H9 (cell line): Measurements from ENCODE around the gene GLCE. TPM values are rescaled to one million over a fixed set of nuclear protein-coding genes. Genes with fewer than 3 reads are reported as not detected.

Experiments
- DNase-seq: peaks from one replicate; pipeline ENCODE4 v3.0.0-alpha.2; 2017
- H2AFZ ChIP-seq: one replicate; pipeline ENCODE4 v1.6.1; 2013; ENCODE audit warnings: mild to moderate bottlenecking, low read length, control low read depth, moderate library complexity
- H2AK5ac ChIP-seq: 2 replicates; pipeline ENCODE4 v1.6.1; 2013; ENCODE audit warnings: low read length, control low read depth, mixed read lengths; ENCODE audit not compliant: insufficient read length
- H2BK120ac ChIP-seq: one replicate; pipeline ENCODE4 v1.6.1; 2013; ENCODE audit warnings: low read depth, mild to moderate bottlenecking, low read length, control low read depth, inconsistent platforms; ENCODE audit not compliant: poor library complexity, severe bottlenecking
- H2BK12ac ChIP-seq: 2 replicates; pipeline ENCODE4 v1.6.1; 2013; ENCODE audit warnings: low read length, control low read depth, mixed read lengths, low read depth; ENCODE audit not compliant: insufficient read length
- H2BK15ac ChIP-seq: 2 replicates; pipeline ENCODE4 v1.6.1; 2013; ENCODE audit warnings: low read depth, low read length, control low read depth
- H2BK20ac ChIP-seq: one replicate; pipeline ENCODE4 v1.6.1; 2013; ENCODE audit warnings: low read depth, mild to moderate bottlenecking, low read length, control low read depth, inconsistent platforms; ENCODE audit not compliant: poor library complexity, severe bottlenecking
- H2BK5ac ChIP-seq: 2 replicates; pipeline ENCODE4 v1.6.1; 2013; ENCODE audit warnings: low read length, control low read depth, mixed read lengths; ENCODE audit not compliant: insufficient read length
- H3K14ac ChIP-seq: 2 replicates; pipeline ENCODE4 v1.6.1; 2013; ENCODE audit warnings: low read length, control low read depth; ENCODE audit not compliant: insufficient read depth
- H3K18ac ChIP-seq: 2 replicates; pipeline ENCODE4 v1.6.1; 2013; ENCODE audit warnings: low read depth, mild to moderate bottlenecking, mixed read lengths, low read length, control low read depth; ENCODE audit not compliant: insufficient read length
- H3K23ac ChIP-seq: 2 replicates; pipeline ENCODE4 v1.6.1; 2013; ENCODE audit warnings: low read length, control low read depth, mixed read lengths, low read depth; ENCODE audit not compliant: insufficient read length
- H3K23me2 ChIP-seq: 2 replicates; pipeline ENCODE4 v1.6.1; 2013; ENCODE audit warnings: low read depth, mild to moderate bottlenecking, mixed read lengths, low read length, control low read depth; ENCODE audit not compliant: insufficient read length, poor library complexity, severe bottlenecking
- H3K27ac ChIP-seq: 2 replicates; pipeline ENCODE4 v1.5.1; 2013; ENCODE audit warnings: low read length, control low read depth, mixed read lengths, low read depth; ENCODE audit not compliant: insufficient read length
- H3K27me3 ChIP-seq: 2 replicates; pipeline ENCODE4 v1.6.1; 2013; ENCODE audit warnings: low read length, control low read depth, inconsistent platforms; ENCODE audit not compliant: insufficient read depth
- H3K4ac ChIP-seq: 2 replicates; pipeline ENCODE4 v1.6.1; 2013; ENCODE audit warnings: low read depth, mild to moderate bottlenecking, control low read depth, inconsistent platforms, low read length, moderate library complexity
- H3K4me1 ChIP-seq: 2 replicates; pipeline ENCODE4 v1.6.1; 2013; ENCODE audit warnings: low read length, control low read depth, inconsistent platforms; ENCODE audit not compliant: insufficient read depth
- H3K4me2 ChIP-seq: 2 replicates; pipeline ENCODE4 v1.6.1; 2013; ENCODE audit warnings: low read length, control low read depth, mixed read lengths; ENCODE audit not compliant: insufficient read length, insufficient read depth
- H3K56ac ChIP-seq: 2 replicates; pipeline ENCODE4 v1.6.1; 2013; ENCODE audit warnings: low read depth, mild to moderate bottlenecking, mixed read lengths, low read length, control low read depth; ENCODE audit not compliant: insufficient read length
- H3K79me1 ChIP-seq: 2 replicates; pipeline ENCODE4 v1.6.1; 2013; ENCODE audit warnings: low read depth, mild to moderate bottlenecking, moderate library complexity, low read length, control low read depth, inconsistent platforms; ENCODE audit not compliant: insufficient read depth, poor library complexity, severe bottlenecking
- H3K79me2 ChIP-seq: 2 replicates; pipeline ENCODE4 v1.6.1; 2013; ENCODE audit warnings: low read length, control low read depth, inconsistent platforms; ENCODE audit not compliant: insufficient read depth
- H3K9ac ChIP-seq: 2 replicates; pipeline ENCODE4 v1.6.1; 2013; ENCODE audit warnings: low read length, control low read depth, mixed read lengths; ENCODE audit not compliant: insufficient read length; ENCODE audit errors: extremely low read depth
- H3K9me3 ChIP-seq: one replicate; pipeline ENCODE4 v1.6.1; 2013; ENCODE audit warnings: low read depth, low read length, inconsistent platforms; ENCODE audit not compliant: control insufficient read depth
- H3T11ph ChIP-seq: one replicate; pipeline ENCODE4 v1.6.1; 2013; ENCODE audit warnings: mild to moderate bottlenecking, low read length, control low read depth, inconsistent platforms
- H4K20me1 ChIP-seq: one replicate; pipeline ENCODE4 v1.6.1; 2013; ENCODE audit not compliant: control insufficient read depth, insufficient read length, insufficient read depth
- H4K5ac ChIP-seq: 2 replicates; pipeline ENCODE4 v1.6.1; 2013; ENCODE audit warnings: low read depth, mild to moderate bottlenecking, mixed read lengths, low read length, control low read depth; ENCODE audit not compliant: insufficient read length
- H4K8ac ChIP-seq: replicated peaks from 2 replicates; pipeline ENCODE4 v1.6.1; 2013; ENCODE audit warnings: low read length, control low read depth, mixed read lengths, low read depth; ENCODE audit not compliant: insufficient read length
- H4K91ac ChIP-seq: 2 replicates; pipeline ENCODE4 v1.6.1; 2013; ENCODE audit warnings: low read depth, mild to moderate bottlenecking, moderate library complexity, mixed read lengths, low read length, control low read depth; ENCODE audit not compliant: insufficient read length
- H3K27ac Mint-ChIP-seq, 3 experiments: 2 replicates in 2 of 3; 3 replicates in 1 of 3; pipeline ENCODE4 v1.8.0; 2020 to 2021; ENCODE audit warnings: mixed read lengths in 3 of 3, mild to moderate bottlenecking in 1 of 3, moderate library complexity in 1 of 3
- H3K27me3 Mint-ChIP-seq: 2 replicates; pipeline ENCODE4 v1.8.0; 2021; ENCODE audit warnings: low read depth, mild to moderate bottlenecking, moderate library complexity, mixed read lengths
- H3K36me3 Mint-ChIP-seq, 3 experiments: 2 replicates in 2 of 3; 3 replicates in 1 of 3; pipeline ENCODE4 v1.8.0; 2020 to 2021; ENCODE audit warnings: low read depth in 3 of 3, mixed read lengths in 3 of 3; ENCODE audit not compliant: insufficient read depth in 1 of 3
- H3K4me1 Mint-ChIP-seq, 2 experiments: 2 replicates each; pipeline ENCODE4 v1.8.0; 2020; ENCODE audit warnings: mixed read lengths in 2 of 2
- H3K4me3 Mint-ChIP-seq, 2 experiments: 2 replicates in 1 of 2; 3 replicates in 1 of 2; pipeline ENCODE4 v1.8.0; 2020 to 2021; ENCODE audit warnings: mild to moderate bottlenecking in 2 of 2, mixed read lengths in 2 of 2, moderate library complexity in 1 of 2
- H3K9me3 Mint-ChIP-seq, 2 experiments: 2 replicates in 1 of 2; 3 replicates in 1 of 2; pipeline ENCODE4 v1.8.0; 2020; ENCODE audit warnings: mild to moderate bottlenecking in 2 of 2, mixed read lengths in 2 of 2, moderate library complexity in 1 of 2
- WGBS: extraction: QIAGEN DNeasy Blood & Tissue Kit; methylation state at CpG from one replicate; pipeline ENCODE4 v1.1.7; 2013; ENCODE audit warnings: missing lambda C conversion rate, low lambda C conversion rate, mixed read lengths; ENCODE audit not compliant: insufficient read length; ENCODE audit errors: extremely low coverage; 5-methylcytosine and 5-hydroxymethylcytosine counted together
- total RNA-seq: library from RNA; stranded (reverse); gene quantifications from 2 replicates; pipeline ENCODE4 v1.2.1, GENCODE V29; 2021
- TF ChIP-seq, protein P1 (sequence below): fragments of 200-600 bp; sonication (generic); conservative IDR thresholded peaks from 3 replicates; pipeline ENCODE4 v1.8.0; 2021; ENCODE audit warnings: antibody characterized with exemption, mild to moderate bottlenecking

The GLCE gene
- total RNA-seq, 1 experiment from 2014 or later = 12.2 TPM

DNA sequence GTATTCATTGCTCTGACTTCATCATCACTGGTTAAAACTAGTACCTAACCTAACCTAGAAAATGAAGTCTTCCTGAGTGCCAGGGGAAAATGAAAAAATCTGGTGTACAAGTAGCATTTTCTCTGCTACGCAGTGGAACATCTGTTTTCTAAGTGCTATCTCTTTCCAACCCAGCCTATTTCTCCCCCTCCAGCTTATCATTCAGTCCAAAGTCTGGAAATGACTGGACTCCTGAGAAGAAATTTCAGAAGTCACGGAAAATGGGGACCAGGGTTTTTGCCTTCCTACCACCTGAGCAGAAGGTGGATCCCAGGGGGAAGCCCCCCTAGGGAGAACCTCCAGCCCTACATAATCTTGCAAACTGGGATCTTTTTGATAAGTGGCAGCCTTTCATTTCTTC lies 9.6 kb upstream of the GLCE start:
- Mint-ChIP-seq H3K27ac (no peak overlapping the region), H3K9me3 (no peaks in the 10 kb centered on the region), H3K4me3 (no peak overlapping the region), H3K4me1 (peaks cover 3 to 4% of the 10 kb centered on the region in 2 experiments; a peak in 3 of 4 replicates), H3K27me3 (peaks cover 43% of the 10 kb centered on the region), H3K36me3 (no peaks in the 10 kb centered on the region)
- Histone ChIP-seq H2BK120ac (no peak overlapping the region), H3K18ac (no peak overlapping the region), H2BK20ac (no peak overlapping the region), H2BK5ac (no peak overlapping the region), H4K5ac (no peak overlapping the region), H3K14ac (no peak overlapping the region), H3K23ac (no peak overlapping the region), H2BK15ac (no peak overlapping the region), H3T11ph (no peak overlapping the region), H4K20me1 (no peaks in the 10 kb centered on the region), H3K23me2 (no peaks in the 10 kb centered on the region), H3K56ac (no peak overlapping the region), H3K27ac (no peak overlapping the region), H3K79me2 (no peaks in the 10 kb centered on the region), H3K9ac (no peak overlapping the region), H3K79me1 (no peaks in the 10 kb centered on the region), H3K27me3 (no peaks in the 10 kb centered on the region), H4K8ac (no peak overlapping the region), H2AK5ac (no peak overlapping the region), H3K4ac (no peak overlapping the region), H3K4me1 (no peaks in the 10 kb centered on the region), H3K4me2 (no peak overlapping the region), H3K9me3 (no peaks in the 10 kb centered on the region), H2AFZ (no peak overlapping the region), H2BK12ac (no peak overlapping the region), H4K91ac (no peak overlapping the region)
- WGBS = no CpG with 5 or more reads among the region's 2 CpGs
- no peak for DNase-seq
- TF ChIP-seq, protein P1, sequence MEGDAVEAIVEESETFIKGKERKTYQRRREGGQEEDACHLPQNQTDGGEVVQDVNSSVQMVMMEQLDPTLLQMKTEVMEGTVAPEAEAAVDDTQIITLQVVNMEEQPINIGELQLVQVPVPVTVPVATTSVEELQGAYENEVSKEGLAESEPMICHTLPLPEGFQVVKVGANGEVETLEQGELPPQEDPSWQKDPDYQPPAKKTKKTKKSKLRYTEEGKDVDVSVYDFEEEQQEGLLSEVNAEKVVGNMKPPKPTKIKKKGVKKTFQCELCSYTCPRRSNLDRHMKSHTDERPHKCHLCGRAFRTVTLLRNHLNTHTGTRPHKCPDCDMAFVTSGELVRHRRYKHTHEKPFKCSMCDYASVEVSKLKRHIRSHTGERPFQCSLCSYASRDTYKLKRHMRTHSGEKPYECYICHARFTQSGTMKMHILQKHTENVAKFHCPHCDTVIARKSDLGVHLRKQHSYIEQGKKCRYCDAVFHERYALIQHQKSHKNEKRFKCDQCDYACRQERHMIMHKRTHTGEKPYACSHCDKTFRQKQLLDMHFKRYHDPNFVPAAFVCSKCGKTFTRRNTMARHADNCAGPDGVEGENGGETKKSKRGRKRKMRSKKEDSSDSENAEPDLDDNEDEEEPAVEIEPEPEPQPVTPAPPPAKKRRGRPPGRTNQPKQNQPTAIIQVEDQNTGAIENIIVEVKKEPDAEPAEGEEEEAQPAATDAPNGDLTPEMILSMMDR = no peak
